Activated CD8-positive, alpha-beta T cell treated with anti-CD3 and anti-CD28 coated beads for 36 hours (primary cell): ENCODE measurements around the gene FCN2. TPM values are rescaled to one million over a fixed set of nuclear protein-coding genes. Genes with fewer than 3 reads are reported as not detected.

Source experiments
- ATAC-seq: fragments of 200-7000 bp; cut with Tn5 transposase; one replicate; pipeline ENCODE4 v1.10.0; 2021; ENCODE audit warnings: mild to moderate bottlenecking, moderate library complexity
- CTCF ChIA-PET: fragments of 350-600 bp; sonication (Branson Sonifier 250); formaldehyde crosslinking; loops from one replicate; lab custom pipeline; 2021; ENCODE audit warnings: antibody characterized with exemption; lab: Charles Lee
- POLR2A ChIA-PET: fragments of 350-600 bp; sonication (Branson Sonifier 250); formaldehyde crosslinking; loops from one replicate; lab custom pipeline; 2021; ENCODE audit warnings: antibody characterized with exemption; lab: Charles Lee
- DNase-seq: peaks from one replicate; pipeline ENCODE4 v3.0.0-alpha.2; 2020
- H3K27ac Mint-ChIP-seq: one replicate; pipeline ENCODE4 v1.8.0; 2021; ENCODE audit warnings: mild to moderate bottlenecking, mixed read lengths
- H3K27me3 Mint-ChIP-seq: one replicate; pipeline ENCODE4 v1.8.0; 2021; ENCODE audit warnings: mixed read lengths
- H3K36me3 Mint-ChIP-seq: one replicate; pipeline ENCODE4 v1.8.0; 2021; ENCODE audit warnings: low read depth, mixed read lengths
- H3K4me1 Mint-ChIP-seq: one replicate; pipeline ENCODE4 v1.8.0; 2021; ENCODE audit warnings: low read depth, mixed read lengths
- H3K4me3 Mint-ChIP-seq: one replicate; pipeline ENCODE4 v1.8.0; 2021; ENCODE audit warnings: mild to moderate bottlenecking, moderate library complexity, mixed read lengths
- H3K9me3 Mint-ChIP-seq: one replicate; pipeline ENCODE4 v1.8.0; 2021; ENCODE audit warnings: mixed read lengths
- CTCF ChIP-seq: fragments of 200-600 bp; IDR thresholded peaks from one replicate; pipeline ENCODE4 v1.8.0; 2022; ENCODE audit warnings: antibody characterized with exemption, mild to moderate bottlenecking
- intact Hi-C: fragments of 100-400 bp; cut with micrococcal nuclease; formaldehyde crosslinking; loops from one replicate; pipeline ENCODE4 v1.10.0; 2022
- total RNA-seq, 2 experiments: library from RNA; stranded (reverse); gene quantifications; one replicate each; pipeline ENCODE4 v1.2.3, GENCODE V29; 2021

The FCN2 gene
- total RNA-seq, 2 experiments from 2014 or later, result not detected

DNA sequence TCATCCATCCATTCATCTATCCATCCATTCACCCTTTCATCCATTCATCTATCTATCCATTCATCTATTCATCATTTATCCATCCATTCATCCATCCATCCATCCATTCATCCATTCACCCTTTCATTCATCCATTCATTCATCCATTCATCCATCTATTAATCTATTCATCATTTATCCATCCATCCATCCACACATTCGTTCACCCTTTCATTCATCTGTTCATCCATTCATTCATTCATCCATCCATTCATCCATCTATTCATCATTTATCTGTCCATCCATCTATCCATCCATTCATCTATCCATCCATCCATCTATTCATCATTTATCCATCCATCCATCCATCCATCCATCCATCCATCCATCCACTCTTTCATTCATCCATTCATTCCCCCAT is 33.9 kb upstream of the FCN2 start:
- TF ChIP-seq CTCF, result no peak
- CTCF ChIA-PET, result no interaction called here
- DNase-seq (no peak), ATAC-seq (no peak)
- H3K4me1 Mint-ChIP-seq, result no peaks in the 10 kb centered on the region
- no peaks in the 10 kb centered on the region for H3K27me3 Mint-ChIP-seq
- no peak overlapping the region for H3K27ac Mint-ChIP-seq
- POLR2A ChIA-PET, result no interaction called here
- no peaks in the 10 kb centered on the region for H3K36me3 Mint-ChIP-seq
- H3K9me3 Mint-ChIP-seq, result no peaks in the 10 kb centered on the region
- intact Hi-C loops, result no loop called here
- no peak overlapping the region for H3K4me3 Mint-ChIP-seq

DNA sequence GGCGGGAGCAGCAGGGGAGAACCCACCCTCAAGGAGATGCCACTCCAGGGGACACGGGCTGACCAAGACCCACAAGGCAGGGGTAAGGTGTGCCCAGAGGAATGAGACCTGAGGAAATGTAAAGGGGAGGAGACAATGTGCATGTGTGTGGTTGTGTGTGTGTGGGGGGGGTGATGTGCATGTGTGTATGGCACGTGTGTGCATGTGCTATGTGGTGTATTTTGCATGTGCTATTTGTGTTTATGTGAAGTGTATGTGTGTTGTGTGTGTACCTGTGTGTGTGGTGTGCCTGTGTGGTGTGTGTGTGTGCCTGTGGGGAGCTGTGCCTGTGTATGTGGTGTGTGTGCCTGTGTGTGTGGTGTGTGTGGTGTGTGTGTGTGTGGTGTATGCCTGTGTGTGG is 33.5 kb upstream of the FCN2 start:
- POLR2A ChIA-PET, result no interaction called here
- no peak for TF ChIP-seq CTCF
- Mint-ChIP-seq H3K4me1 (no peaks in the 10 kb centered on the region), H3K27me3 (no peaks in the 10 kb centered on the region), H3K36me3 (no peaks in the 10 kb centered on the region), H3K4me3 (no peak overlapping the region), H3K9me3 (no peaks in the 10 kb centered on the region), H3K27ac (no peak overlapping the region)
- DNase-seq (no peak), ATAC-seq (no peak)
- intact Hi-C loops, result no loop called here
- CTCF ChIA-PET, result no interaction called here

DNA sequence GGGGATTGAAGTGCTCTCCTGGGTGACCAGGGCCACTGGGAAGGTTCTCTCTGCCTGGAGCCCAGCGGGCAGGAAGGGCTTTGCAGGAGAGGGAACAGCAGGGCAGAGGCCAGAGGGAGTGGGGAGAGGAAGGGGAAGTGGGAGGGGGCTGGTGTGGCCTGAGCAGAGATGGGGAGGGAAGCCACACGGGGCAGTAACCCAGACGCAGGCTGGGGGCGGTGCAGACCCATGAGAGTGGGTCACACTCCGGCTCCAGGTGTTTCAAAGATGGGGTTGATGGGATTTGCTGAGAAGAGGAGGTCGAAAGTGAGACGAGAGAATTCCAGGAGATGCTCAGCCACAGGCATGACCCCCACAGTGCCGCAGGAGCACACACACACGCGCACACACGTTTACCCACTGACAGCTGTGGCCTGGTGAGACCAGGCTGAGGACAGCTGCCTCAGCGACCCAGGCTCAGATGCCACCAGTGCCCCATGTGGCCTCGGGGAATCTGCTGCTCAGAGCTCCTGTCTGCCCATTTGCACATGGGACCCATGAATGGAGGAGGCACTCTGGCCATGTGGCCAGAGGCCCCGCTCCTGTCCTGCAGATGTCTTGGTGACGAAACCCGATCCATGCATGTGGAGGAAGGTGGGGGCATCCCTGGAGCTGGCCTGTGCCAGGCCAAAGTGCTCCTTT is 32.7 kb upstream of the FCN2 start:
- ChIA-PET POLR2A (no interaction called here), CTCF (no interaction called here)
- Mint-ChIP-seq H3K4me1 (no peaks in the 10 kb centered on the region), H3K4me3 (no peak overlapping the region), H3K27me3 (no peaks in the 10 kb centered on the region), H3K9me3 (no peaks in the 10 kb centered on the region), H3K27ac (no peak overlapping the region), H3K36me3 (no peaks in the 10 kb centered on the region)
- intact Hi-C loops, result no loop called here
- no peak for ATAC-seq
- TF ChIP-seq CTCF, result no peak
- DNase-seq, result no peak

GRCh38 chr9:134848504-134848903 is 32.1 kb upstream of the FCN2 start:
- H3K36me3 Mint-ChIP-seq, result no peaks in the 10 kb centered on the region
- H3K4me3 Mint-ChIP-seq, result no peak overlapping the region
- H3K4me1 Mint-ChIP-seq, result no peaks in the 10 kb centered on the region
- no peaks in the 10 kb centered on the region for H3K9me3 Mint-ChIP-seq
- DNase-seq (no peak), ATAC-seq (no peak)
- no peak overlapping the region for H3K27ac Mint-ChIP-seq
- intact Hi-C loops, result no loop called here
- H3K27me3 Mint-ChIP-seq, result no peaks in the 10 kb centered on the region
- ChIA-PET POLR2A (no interaction called here), CTCF (no interaction called here)
- no peak for TF ChIP-seq CTCF

DNA sequence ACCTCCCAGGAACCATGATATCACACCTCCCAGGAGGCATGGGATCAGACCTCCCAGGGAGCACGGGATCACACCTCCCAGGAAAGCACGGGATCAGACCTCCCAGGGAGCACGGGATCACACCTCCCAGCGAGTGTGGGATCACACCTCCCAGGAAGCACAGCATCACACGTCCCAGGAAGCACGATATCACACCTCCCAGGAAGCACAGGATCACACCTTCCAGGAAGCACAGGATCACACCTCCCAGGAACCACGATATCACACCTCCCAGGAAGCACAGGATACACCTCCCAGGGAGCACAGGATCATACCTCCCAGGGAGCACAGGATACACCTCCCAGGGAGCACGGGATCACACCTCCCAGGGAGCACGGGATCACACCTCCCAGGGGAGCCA is 30.0 kb upstream of the FCN2 start:
- no peak for TF ChIP-seq CTCF
- ATAC-seq, result no peak
- Mint-ChIP-seq H3K27me3 (no peaks in the 10 kb centered on the region), H3K36me3 (no peaks in the 10 kb centered on the region), H3K27ac (no peak overlapping the region), H3K4me1 (no peaks in the 10 kb centered on the region), H3K4me3 (no peak overlapping the region), H3K9me3 (no peaks in the 10 kb centered on the region)
- CTCF ChIA-PET, result no interaction called here
- POLR2A ChIA-PET, result no interaction called here
- intact Hi-C loops, result no loop called here
- no peak for DNase-seq
